Lower leg skin (tissue), 3 donors: ENCODE measurements around the gene ACSL1.

ENCODE experiments used
- POLR2A ChIP-seq, 2 donors: fragments of 450-650 bp; IDR thresholded peaks; one replicate each; pipeline ENCODE4 v1.6.1; 2016 to 2017; ENCODE audit warnings: antibody characterized with exemption in 2 of 2, mild to moderate bottlenecking in 1 of 2, moderate library complexity in 1 of 2
- TF ChIP-seq, protein P1 (sequence below), 3 donors: fragments of 450-650 bp; IDR thresholded peaks; one replicate each; pipeline ENCODE4 v1.5.1; 2016; ENCODE audit warnings: antibody characterized with exemption in 3 of 3, mild to moderate bottlenecking in 3 of 3, moderate library complexity in 2 of 3

- TF ChIP-seq, protein P1, sequence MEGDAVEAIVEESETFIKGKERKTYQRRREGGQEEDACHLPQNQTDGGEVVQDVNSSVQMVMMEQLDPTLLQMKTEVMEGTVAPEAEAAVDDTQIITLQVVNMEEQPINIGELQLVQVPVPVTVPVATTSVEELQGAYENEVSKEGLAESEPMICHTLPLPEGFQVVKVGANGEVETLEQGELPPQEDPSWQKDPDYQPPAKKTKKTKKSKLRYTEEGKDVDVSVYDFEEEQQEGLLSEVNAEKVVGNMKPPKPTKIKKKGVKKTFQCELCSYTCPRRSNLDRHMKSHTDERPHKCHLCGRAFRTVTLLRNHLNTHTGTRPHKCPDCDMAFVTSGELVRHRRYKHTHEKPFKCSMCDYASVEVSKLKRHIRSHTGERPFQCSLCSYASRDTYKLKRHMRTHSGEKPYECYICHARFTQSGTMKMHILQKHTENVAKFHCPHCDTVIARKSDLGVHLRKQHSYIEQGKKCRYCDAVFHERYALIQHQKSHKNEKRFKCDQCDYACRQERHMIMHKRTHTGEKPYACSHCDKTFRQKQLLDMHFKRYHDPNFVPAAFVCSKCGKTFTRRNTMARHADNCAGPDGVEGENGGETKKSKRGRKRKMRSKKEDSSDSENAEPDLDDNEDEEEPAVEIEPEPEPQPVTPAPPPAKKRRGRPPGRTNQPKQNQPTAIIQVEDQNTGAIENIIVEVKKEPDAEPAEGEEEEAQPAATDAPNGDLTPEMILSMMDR (IDR thresholded peaks at IDR 0.05): no peak
- no peak for TF ChIP-seq POLR2A (IDR thresholded peaks at IDR 0.05)
These were observed 27.3 kb downstream of the ACSL1 start for GRCh38 chr4:184798504-184798903.
